DLD1 (cell line): Measurements from ENCODE around the gene PLEKHM1.
"Not testable (repeated sequence)": the region's sequence is repeated elsewhere in the genome, so short reads cannot be mapped to it uniquely, and the experiment has no call there.

Source experiments
- in situ Hi-C: cut with HindIII; loops from 2 replicates; pipeline ENCODE4 v1.10.0; 2017; ENCODE audit warnings: low sequenced_read_pairs

The PLEKHM1 gene

DNA sequence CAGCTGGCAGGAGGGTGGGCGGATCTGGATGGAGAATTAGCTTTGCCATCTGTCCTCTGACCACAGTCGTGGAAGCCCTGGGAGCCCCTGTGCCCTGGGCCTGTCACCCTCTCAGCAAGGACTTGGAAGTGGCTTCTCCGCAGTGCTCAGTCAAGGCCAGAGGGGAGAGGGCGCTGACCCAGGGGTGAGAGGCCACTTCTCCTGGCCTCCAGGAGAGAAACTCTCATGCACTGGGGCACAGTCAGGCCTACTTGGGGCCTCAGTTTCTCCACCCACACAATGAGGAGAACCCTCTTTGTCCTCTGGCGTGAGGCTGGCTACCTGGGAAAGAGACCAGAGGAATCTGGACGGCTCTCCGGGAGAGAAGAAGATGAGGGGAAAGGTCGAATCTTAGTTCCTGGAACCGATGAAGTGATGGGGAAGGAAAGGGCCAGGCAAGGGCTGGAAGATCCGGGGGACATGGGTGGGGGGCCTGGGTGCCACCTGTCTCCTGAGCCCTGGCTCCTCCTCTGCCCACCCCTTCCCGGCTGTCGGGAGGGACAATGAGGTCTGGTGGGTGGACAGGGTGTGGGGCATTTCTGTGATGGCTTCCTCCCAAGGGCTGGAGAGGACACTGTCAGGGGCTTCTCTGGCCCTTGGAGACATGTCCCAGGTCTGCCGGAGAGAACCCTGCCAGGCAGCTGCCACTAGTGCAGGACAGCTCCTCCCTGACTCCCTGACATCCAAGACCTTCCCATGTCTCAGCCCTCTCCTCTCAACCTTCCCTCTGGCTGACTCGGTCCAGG is 48.8 kb downstream of the PLEKHM1 start:
- in situ Hi-C loops, result no loop called here

DNA sequence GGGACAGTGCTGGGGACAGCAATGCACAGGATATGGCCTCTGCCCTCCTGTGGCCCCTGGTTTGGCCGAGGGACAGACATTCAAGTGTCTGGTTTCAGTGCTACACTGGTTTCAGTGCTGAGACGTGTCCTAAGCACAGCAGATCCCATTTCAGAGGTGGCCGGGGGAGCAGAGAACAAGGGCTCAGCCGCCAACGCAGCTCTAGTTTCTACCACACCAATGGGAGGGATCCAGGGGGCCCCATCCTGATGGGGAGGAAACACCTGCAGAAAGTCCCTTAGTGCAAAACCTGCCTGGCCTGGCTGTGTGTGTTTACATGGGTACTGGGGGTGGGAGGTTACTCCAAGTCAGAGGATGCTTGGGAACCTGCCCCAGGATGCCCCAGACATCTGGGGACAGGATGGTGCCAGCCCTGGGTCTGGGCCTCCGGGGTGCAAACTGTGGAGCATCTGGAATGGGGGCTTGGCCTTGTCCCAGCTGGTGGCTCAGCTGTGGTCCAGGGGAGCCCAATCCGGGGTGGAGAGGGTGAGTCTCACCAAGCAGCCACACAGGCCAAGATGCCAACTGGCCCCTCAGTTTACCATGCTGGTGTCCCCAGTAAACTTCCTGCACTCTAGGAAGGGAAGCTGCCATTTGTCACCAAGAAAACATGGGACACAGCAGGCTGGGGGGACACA is 49.5 kb downstream of the PLEKHM1 start:
- in situ Hi-C loops, result not testable (repeated sequence)

GRCh38 chr17:45440161-45440778 is 50.3 kb downstream of the PLEKHM1 start:
- in situ Hi-C loops, result no loop called here

- in situ Hi-C loops, result no loop called here
Observed at GRCh38 chr17:45438931-45439610, 51.5 kb downstream of the PLEKHM1 start.

DNA sequence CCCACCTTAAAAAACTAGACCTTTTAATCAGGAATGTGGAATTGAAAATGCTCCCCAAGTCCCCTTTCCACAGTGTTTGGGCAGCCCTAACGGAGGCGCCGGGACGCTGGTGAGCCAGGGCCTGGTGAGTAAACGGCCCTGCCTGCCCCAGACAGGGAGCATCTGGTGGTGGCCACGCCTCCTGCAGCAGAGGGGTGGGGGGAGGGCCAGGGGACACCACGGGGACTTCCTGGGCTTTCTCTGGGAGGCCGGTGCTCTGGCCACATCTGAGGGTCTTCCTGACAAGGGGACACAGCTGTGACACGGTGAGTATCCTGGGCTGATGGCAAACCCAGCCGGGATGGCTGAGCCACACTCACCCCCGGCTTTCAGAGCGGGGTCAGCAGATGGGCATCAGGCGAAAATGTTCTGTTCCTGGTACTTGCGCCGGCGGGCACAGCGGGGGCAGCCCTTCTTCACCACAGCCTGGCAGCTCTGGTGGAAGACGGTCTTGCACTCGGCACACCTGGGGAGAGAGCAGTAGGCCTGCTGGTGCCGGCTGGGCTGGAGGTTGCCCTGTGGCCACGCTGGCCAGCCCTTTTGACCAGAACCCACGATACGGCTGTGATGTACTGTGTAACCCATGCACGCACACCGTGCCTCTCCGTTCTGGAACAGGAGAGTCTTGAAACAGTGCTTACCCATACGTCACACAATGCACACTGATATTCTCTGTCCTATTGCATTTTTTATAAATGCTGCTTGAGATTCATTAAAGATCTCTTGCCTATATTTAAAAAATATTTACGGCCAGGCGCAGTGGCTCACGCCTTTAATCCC is 52.8 kb downstream of the PLEKHM1 start:
- in situ Hi-C loops, result no loop called here

DNA sequence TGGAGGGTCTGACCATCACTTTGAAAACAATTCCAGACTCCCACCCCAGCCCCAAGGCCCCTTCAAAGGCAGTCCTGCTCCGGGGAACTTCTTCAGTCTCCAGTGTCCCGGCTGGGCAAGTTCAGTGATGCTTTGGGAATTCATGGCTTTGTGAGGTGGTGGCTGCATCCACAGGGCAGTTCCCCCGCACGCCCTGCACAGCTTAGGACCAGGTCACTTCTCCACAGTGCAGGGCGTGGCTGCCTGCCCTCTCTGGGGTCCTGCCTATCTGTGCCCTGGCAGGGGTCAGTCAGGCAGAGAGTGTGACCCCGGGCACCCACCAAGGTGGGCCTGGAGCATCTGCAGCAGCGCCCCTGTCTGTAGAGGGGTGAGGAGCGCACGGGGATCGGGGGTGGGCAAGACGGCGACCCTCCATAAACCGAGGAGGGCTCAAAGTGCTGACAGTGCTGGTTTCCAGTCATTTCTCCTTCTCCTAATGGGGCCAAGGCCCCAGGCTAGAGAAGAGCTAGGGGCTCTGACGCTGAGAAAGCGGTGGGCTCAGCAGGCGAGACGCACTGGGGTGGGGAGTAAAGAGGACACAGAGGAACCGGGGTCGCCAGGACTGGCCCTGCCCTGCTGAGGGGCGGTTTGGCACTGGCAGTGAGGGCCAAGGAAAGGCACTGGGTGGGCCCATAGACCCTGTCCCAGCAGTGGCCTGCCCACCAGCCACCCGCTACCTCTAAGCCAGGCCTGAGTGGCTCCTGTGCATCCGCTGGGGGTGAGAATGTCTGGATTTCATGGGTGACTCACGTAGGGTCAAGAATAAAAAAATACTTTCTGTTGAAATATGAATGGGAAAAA is 53.7 kb downstream of the PLEKHM1 start:
- in situ Hi-C loops, result no loop called here

DNA sequence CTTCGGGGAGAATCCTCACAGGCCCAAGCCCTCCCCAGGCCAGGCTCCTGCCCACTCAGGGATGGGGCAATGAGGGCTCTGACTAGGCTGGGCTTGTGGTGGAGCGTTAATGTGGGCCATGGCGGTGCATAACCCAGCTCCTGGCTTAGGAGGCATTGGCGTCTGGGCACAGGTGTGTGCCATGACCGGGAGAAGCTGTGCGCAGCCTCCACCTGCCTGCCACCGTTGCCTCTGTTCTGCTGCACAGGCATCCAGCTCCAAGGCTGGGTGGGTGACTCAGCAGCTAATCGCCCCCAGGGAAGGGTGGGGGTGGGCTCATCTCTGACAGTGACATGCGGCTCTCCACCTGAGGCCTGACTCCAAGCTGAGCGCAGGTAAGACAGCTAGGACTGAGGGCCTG is 54.4 kb downstream of the PLEKHM1 start:
- in situ Hi-C loops, result no loop called here

GRCh38 chr17:45435481-45435880 is 55.0 kb downstream of the PLEKHM1 start:
- in situ Hi-C loops, result no loop called here

DNA sequence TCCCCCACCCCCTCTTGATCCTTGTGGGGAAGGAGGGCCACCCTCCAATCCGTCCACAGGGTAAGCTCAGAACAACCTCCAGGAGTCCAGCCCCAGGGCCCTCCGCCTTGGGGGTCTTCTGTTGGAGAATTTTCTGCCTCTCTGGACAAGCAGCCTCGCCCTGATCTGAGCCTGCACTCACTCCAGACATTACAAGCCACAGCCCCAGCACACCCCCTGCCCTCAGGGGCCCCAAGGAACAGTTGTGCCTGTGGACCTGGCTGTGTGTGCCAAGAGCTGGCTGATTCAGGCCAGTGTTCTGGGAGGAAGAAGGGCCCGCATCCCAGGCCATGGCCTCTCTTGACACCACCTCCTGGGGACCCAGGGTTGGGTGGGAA is 57.4 kb downstream of the PLEKHM1 start:
- in situ Hi-C loops, result no loop called here

- in situ Hi-C loops, result no loop called here
Observed at GRCh38 chr17:45432405-45433158, 57.9 kb downstream of the PLEKHM1 start, which contains the start of gene ARHGAP27. Gene ARHGAP27 (minus strand): TSS chr17:45432870. CDS start chr17:45430279, 2,591 bp downstream.

- in situ Hi-C loops, result no loop called here
Observed at GRCh38 chr17:45431531-45432404, 58.8 kb downstream of the PLEKHM1 start.

GRCh38 chr17:45430738-45431530 is 59.6 kb downstream of the PLEKHM1 start:
- in situ Hi-C loops, result no loop called here

DNA sequence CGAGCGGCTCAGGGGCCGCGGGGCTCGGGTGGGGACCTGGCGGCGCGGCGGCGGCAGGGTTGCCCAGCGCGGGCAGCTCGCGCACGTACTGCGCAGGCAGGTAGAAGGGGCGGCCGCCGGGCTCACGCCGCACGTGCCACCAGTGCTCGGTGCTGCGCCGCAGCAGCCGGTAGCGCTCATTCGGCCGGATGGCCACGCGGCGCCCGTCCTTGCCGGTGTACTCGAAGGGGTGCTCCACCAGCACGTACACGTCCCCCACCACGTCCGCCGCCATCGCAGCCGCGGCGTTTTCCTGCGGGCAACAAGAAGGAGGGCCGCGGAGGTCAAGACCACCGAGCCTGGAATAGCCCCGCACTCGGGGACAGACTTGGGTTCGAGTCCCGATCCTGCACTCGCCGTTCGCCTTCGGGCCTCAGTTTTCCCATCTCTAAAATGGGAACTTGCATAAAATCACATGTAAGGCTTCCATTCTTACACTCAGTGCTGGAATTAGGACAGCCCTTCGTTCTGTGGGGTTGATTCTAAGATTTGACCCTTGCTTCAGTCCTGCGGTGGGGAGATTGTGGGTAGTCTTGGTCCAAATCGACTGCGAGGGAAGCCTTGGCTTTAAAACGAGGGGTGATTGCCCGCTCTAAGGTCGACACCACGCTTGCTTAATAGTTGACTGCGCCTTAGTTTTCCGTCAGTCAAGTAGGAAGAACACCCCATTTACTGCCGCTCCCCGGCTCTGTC is 60.3 kb downstream of the PLEKHM1 start:
- in situ Hi-C loops, result no loop called here

- in situ Hi-C loops, result no loop called here
Observed at GRCh38 chr17:45429339-45430005, 61.0 kb downstream of the PLEKHM1 start.

DNA sequence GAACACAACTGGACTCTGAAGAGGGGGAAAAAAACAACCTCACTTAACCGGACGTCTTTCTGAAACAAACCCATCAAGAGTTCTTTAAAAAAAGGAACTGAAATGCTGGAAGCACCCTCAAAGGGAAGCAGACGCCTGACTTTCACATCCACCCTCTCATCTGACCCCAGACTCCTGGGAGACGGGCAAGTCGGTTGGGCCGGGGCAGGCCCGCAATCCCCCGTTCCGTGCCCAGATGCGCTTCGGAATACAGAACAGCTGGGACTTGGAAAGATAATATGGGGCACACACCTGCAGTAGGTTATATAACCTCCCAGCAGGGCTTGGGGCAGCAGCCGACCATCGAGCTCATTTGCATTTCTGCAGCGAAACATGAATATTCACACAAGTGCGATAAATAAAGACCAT is 61.6 kb downstream of the PLEKHM1 start:
- in situ Hi-C loops, result no loop called here

- in situ Hi-C loops, result no loop called here
Observed at GRCh38 chr17:45428050-45428617, 62.4 kb downstream of the PLEKHM1 start.
